Testis (tissue), 2 donors: ENCODE measurements around the gene FBXW8.

ENCODE experiments used
- POLR2A ChIP-seq: fragments of 450-650 bp; IDR thresholded peaks from one replicate; pipeline ENCODE4 v1.6.1; 2017; ENCODE audit warnings: antibody characterized with exemption, mild to moderate bottlenecking, moderate library complexity
- TF ChIP-seq, protein P1 (sequence below), 3 experiments: fragments of 450-650 bp in 2 of 3; fragments of 200-600 bp in 1 of 3; sonication (generic) in 1 of 3; IDR thresholded peaks; one replicate each; pipeline ENCODE4 v1.5.1; 2016 to 2019; ENCODE audit warnings: antibody characterized with exemption in 3 of 3, mild to moderate bottlenecking in 2 of 3, moderate library complexity in 1 of 3

DNA sequence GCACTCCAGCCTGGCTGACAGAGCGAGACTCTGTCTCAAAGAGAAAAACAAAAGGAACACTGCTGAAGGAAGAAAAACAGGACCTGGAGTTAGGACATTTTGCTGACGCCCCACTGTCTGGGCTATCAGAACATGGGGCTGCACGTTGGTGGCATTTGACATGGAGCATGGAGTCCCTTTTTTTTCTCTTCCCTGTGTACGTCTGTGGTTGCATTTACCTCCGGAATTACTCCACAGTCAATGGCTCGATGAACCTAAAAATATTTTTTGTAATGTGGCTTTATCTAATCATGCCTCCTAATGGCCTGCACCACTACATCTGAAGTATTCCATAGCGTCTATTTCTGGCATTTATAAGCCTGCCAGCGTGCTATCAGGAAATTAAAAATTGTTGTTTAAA is 157.7 kb downstream of the FBXW8 start:
- TF ChIP-seq, protein P1, sequence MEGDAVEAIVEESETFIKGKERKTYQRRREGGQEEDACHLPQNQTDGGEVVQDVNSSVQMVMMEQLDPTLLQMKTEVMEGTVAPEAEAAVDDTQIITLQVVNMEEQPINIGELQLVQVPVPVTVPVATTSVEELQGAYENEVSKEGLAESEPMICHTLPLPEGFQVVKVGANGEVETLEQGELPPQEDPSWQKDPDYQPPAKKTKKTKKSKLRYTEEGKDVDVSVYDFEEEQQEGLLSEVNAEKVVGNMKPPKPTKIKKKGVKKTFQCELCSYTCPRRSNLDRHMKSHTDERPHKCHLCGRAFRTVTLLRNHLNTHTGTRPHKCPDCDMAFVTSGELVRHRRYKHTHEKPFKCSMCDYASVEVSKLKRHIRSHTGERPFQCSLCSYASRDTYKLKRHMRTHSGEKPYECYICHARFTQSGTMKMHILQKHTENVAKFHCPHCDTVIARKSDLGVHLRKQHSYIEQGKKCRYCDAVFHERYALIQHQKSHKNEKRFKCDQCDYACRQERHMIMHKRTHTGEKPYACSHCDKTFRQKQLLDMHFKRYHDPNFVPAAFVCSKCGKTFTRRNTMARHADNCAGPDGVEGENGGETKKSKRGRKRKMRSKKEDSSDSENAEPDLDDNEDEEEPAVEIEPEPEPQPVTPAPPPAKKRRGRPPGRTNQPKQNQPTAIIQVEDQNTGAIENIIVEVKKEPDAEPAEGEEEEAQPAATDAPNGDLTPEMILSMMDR (IDR thresholded peaks at IDR 0.05) = no peak
- TF ChIP-seq POLR2A = no peak
